HG02642 (cell line): ENCODE measurements around the gene HSD11B2.

Experiments
- ATAC-seq: cut with Tn5 transposase; IDR thresholded peaks from one replicate; pipeline ENCODE4 v1.9.1; 2021; ENCODE audit warnings: mild to moderate bottlenecking; ENCODE audit not compliant: unreplicated experiment, poor library complexity

HSD11B2 gene

GRCh38 chr16:67396159-67397035, 34.5 kb upstream of the HSD11B2 start:
- no peak for ATAC-seq

GRCh38 chr16:67397036-67397801, 33.7 kb upstream of the HSD11B2 start:
- no peak for ATAC-seq

- no peak for ATAC-seq
Observed at GRCh38 chr16:67397812-67398545, 32.9 kb upstream of the HSD11B2 start.

- no peak for ATAC-seq
Observed at GRCh38 chr16:67398546-67399217, 32.2 kb upstream of the HSD11B2 start.

- ATAC-seq: no peak
Observed at GRCh38 chr16:67399218-67399733, 31.6 kb upstream of the HSD11B2 start.

- ATAC-seq: no peak
Observed at GRCh38 chr16:67399749-67400704, 30.9 kb upstream of the HSD11B2 start.

- no peak for ATAC-seq
Observed at GRCh38 chr16:67400901-67401300, 30.0 kb upstream of the HSD11B2 start.

GRCh38 chr16:67403976-67404555, 26.9 kb upstream of the HSD11B2 start:
- no peak for ATAC-seq

- ATAC-seq: no peak
Observed at GRCh38 chr16:67404740-67405226, 26.1 kb upstream of the HSD11B2 start.

GRCh38 chr16:67405336-67405735, 25.6 kb upstream of the HSD11B2 start:
- ATAC-seq: no peak

- no peak for ATAC-seq
Observed at GRCh38 chr16:67406111-67406971, 24.6 kb upstream of the HSD11B2 start.

- no peak for ATAC-seq
Observed at GRCh38 chr16:67407176-67407787, 23.6 kb upstream of the HSD11B2 start.

GRCh38 chr16:67407788-67408452, 23.0 kb upstream of the HSD11B2 start:
- no peak for ATAC-seq

GRCh38 chr16:67409631-67410030, 21.3 kb upstream of the HSD11B2 start:
- ATAC-seq: no peak

- no peak for ATAC-seq
Observed at GRCh38 chr16:67411339-67411738, 19.6 kb upstream of the HSD11B2 start.

GRCh38 chr16:67412294-67412693, 18.6 kb upstream of the HSD11B2 start:
- ATAC-seq: no peak
